Endothelial cell of umbilical vein (primary cell): Measurements from ENCODE around the gene ARL10.

Source experiments
- EZH2 ChIP-seq: IDR thresholded peaks from 2 replicates; pipeline ENCODE4 v1.6.1; 2012; ENCODE audit warnings: borderline replicate concordance, low read depth, mild to moderate bottlenecking, moderate library complexity, low read length, inconsistent platforms; ENCODE audit not compliant: severe bottlenecking
- FOS ChIP-seq: IDR thresholded peaks from 2 replicates; pipeline ENCODE4 v1.6.1; 2011; ENCODE audit warnings: mild to moderate bottlenecking, low read length, moderate library complexity, borderline replicate concordance; ENCODE audit not compliant: insufficient read depth
- GATA2 ChIP-seq: IDR thresholded peaks from 2 replicates; pipeline ENCODE4 v1.7.0; 2011; ENCODE audit warnings: low read depth, mild to moderate bottlenecking, moderate library complexity, mixed read lengths, low read length; ENCODE audit not compliant: insufficient read length, insufficient read depth
- MYC ChIP-seq: IDR thresholded peaks from one replicate; pipeline ENCODE4 v1.6.1; 2011; ENCODE audit warnings: mild to moderate bottlenecking, low read depth, low read length
- POLR2A ChIP-seq: IDR thresholded peaks from 2 replicates; pipeline ENCODE4 v1.6.1; 2012; ENCODE audit warnings: low read depth, mild to moderate bottlenecking, control low read depth, low read length
- TF ChIP-seq, protein P1 (sequence below), 2 donors: IDR thresholded peaks; 1 replicate in 1 of 2; 2 replicates in 1 of 2; pipeline ENCODE4 v1.5.1; 2011; ENCODE audit warnings: low read length in 2 of 2, mild to moderate bottlenecking in 2 of 2, moderate library complexity in 2 of 2, control low read depth in 1 of 2, inconsistent platforms in 1 of 2, low read depth in 1 of 2; ENCODE audit not compliant: insufficient read depth in 1 of 2; ENCODE audit errors: extremely low read depth in 1 of 2
- TF ChIP-seq, protein P2 (sequence below): IDR thresholded peaks from 2 replicates; pipeline ENCODE4 v1.6.1; 2011; ENCODE audit not compliant: insufficient read depth, insufficient read length

DNA sequence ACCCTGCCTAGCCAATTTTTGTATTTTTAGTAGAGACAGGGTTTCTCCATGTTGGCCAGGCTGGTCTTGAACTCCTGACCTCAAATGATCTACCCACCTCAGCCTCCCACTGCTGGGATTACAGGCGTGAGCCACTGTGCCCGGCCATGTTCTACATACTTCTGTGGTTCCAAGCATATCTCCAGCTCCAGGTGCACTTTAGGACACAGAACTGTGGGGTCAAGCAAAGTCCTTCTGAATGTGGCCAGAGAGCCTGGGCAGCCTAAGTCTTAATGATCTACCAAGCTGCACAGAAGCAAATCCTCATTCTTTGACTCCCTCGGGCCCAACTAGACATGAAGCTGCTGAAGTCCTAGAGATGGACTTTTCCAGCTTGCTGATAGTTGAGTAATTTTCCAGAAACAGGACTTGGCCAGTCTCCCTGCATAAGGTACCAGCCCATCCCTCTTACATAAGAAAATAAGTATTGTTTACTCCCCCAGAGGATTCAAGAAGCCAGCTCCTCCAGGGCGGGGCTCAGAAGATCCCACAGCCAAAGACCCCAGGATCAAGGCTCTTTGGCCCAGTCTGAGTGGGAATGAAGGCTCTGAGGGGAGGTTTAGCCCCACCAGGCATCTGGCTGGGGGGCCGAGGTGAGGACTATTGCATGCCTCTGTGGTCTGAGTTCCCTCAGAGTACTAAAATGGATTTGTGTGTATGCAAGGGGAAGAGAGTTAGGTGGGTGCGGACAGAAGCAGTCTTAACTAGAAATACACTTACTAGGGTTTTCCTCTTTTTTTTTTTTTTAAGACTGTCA is 42.4 kb downstream of the ARL10 start:
- TF ChIP-seq, protein P1, sequence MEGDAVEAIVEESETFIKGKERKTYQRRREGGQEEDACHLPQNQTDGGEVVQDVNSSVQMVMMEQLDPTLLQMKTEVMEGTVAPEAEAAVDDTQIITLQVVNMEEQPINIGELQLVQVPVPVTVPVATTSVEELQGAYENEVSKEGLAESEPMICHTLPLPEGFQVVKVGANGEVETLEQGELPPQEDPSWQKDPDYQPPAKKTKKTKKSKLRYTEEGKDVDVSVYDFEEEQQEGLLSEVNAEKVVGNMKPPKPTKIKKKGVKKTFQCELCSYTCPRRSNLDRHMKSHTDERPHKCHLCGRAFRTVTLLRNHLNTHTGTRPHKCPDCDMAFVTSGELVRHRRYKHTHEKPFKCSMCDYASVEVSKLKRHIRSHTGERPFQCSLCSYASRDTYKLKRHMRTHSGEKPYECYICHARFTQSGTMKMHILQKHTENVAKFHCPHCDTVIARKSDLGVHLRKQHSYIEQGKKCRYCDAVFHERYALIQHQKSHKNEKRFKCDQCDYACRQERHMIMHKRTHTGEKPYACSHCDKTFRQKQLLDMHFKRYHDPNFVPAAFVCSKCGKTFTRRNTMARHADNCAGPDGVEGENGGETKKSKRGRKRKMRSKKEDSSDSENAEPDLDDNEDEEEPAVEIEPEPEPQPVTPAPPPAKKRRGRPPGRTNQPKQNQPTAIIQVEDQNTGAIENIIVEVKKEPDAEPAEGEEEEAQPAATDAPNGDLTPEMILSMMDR (IDR thresholded peaks at IDR 0.05; ENCODE audit: extremely low read depth in 1 of 2, insufficient read depth in 1 of 2, low read depth in 1 of 2, low read length in 2 of 2), result no peak
- TF ChIP-seq, protein P2, sequence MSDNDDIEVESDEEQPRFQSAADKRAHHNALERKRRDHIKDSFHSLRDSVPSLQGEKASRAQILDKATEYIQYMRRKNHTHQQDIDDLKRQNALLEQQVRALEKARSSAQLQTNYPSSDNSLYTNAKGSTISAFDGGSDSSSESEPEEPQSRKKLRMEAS, result no peak
- no peak for TF ChIP-seq EZH2
- no peak for TF ChIP-seq GATA2
- no peak for TF ChIP-seq FOS
- no peak for TF ChIP-seq POLR2A
- TF ChIP-seq MYC, result no peak
